GM23248 (cell line): Measurements from ENCODE around the gene LRRC28.

Experiments
- EZH2 ChIP-seq: fragments of 200-600 bp; sonication (generic); IDR thresholded peaks from 2 replicates; pipeline ENCODE4 v1.6.1; 2018; ENCODE audit warnings: antibody characterized with exemption, mild to moderate bottlenecking; ENCODE audit not compliant: insufficient read depth, poor library complexity, severe bottlenecking
- EZH2phosphoT487 ChIP-seq: fragments of 200-600 bp; sonication (generic); IDR thresholded peaks from 2 replicates; pipeline ENCODE4 v1.6.1; 2018; ENCODE audit warnings: antibody characterized with exemption, moderate library complexity, mild to moderate bottlenecking, low read depth; ENCODE audit not compliant: insufficient read depth

- no peak for TF ChIP-seq EZH2
- TF ChIP-seq EZH2phosphoT487 = no peak
Measured at GRCh38 chr15:99371180-99372103, 120.2 kb downstream of the LRRC28 start.
